Stimulated activated CD4-positive, alpha-beta T cell treated with anti-CD3 and anti-CD28 coated beads, Interleukin-12 subunit alpha, Interleukin-12 subunit beta, amount 100 ng/mL, for 48 hours (primary cell): ENCODE results near the gene NOLC1.

Experiments
- DNase-seq, 3 donors: peaks; one replicate each; pipeline ENCODE4 v3.0.0-alpha.2; 2020; ENCODE audit warnings: low read depth in 2 of 3, low spot score in 1 of 3

NOLC1 gene

DNA sequence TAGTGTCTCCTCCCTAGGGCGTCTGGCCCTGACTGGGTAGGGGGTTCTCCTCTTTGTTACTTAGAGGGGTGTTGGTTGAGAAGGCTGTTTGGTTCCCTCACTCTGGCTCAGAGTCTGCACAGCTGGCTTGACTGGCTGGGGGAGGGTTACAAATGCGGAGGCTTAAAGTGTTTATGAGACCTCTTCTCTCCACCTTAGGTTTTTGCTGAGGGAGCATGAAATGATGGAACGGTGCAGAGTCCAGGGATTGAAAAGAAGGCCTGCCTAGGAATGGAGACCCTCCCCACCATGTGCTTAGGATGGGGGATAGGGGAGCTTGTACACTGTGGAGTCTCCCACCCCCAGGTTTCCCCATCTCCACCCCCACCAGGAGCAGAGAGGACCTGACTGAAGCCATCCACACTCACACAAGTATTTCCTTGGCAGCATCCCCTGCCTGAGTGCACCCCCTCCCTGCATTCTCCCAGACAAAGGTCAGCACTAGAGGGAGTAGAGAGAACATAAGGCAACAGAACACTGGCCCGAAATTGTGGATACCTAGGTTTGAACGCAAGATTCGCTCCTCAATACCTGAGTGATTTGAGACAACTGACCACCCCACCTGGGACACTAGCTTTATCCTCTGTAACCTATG, 30.3 kb upstream of the NOLC1 start:
- no peak for DNase-seq

- no peak for DNase-seq
Measured at GRCh38 chr10:102122450-102122849, 29.7 kb upstream of the NOLC1 start.

DNA sequence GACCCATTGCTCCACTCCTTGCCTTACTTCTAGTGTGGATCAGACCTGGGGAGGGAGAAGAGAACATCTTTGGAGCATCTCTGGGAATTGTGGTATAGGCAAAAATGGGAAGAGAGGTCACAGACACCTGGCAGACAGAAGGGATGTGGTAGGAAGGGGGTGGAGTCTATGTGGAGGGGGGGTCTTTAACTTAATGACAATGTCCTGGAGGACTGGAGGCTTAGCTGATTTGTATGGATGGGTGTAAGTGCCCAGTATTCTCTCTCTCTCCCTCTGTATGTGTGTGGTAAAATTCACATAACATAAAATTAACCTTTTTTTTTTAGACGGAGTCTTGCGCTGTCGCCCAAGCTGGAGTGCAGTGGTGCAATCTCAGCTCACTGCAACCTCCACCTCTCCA, 29.0 kb upstream of the NOLC1 start:
- DNase-seq = no peak

- no peak for DNase-seq
Measured at GRCh38 chr10:102131286-102132170, 20.7 kb upstream of the NOLC1 start.

DNA sequence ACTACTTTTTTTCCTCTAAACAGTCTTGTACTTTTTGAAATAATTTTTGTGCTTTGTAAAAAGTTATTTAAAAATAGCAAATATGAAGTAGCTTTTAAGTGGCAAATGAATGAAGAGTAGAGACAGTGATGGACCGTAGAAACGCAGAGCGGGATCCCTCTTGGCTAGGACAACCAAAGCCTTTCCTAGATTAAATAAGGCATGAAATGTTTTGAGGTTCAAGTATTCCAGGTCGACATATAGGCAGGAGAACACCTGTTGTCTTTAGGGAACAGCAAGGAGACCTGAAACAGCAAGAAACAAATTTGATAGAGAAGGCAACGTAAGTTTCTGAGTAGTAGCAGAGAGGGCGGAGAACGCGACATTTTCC, 20.0 kb upstream of the NOLC1 start:
- DNase-seq = no peak

DNA sequence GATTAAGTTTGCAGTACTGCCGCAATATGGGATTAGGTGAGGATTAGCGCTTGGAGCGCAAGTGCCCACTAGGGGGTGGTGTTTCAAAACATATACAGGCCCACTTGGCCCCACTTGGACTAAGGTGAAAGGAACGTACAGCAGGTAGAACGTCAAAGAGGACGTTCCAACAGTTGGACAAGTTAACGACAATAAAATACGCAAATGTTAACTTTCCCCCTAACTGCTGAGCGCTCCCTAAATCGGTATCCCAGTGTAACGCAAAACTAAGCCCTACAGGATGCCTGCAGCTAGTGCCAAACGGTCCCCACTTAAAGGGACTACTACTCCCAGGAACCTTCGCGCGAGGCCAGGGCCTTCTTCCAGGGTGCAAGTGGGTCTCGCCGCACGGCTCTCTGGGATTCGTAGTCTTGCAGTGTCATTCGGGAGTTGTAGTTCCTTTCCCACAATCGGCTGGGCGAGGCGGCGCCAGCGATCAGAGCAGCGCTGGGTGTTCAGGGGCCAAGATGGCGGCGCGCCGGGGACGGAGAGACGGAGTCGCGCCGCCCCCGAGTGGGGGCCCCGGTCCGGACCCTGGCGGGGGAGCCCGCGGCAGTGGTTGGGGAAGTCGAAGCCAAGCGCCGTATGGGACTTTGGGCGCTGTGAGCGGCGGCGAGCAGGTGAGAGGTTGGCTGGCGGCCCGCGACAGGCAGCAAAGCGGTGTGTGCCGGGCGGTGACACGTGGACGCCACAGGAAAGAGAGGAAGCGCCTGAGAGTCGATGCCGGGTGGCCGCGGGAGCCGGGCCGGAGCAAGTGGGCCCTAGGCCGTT, 19.4 kb upstream of the NOLC1 start, which contains the start of gene PPRC1:
Gene PPRC1 (plus strand): TSS at position 478 of the 810 bp plus-strand sequence. CDS start 29 bp downstream, at position 507.
- DNase-seq = peak; percentile 96 to 98 (median 97)

DNA sequence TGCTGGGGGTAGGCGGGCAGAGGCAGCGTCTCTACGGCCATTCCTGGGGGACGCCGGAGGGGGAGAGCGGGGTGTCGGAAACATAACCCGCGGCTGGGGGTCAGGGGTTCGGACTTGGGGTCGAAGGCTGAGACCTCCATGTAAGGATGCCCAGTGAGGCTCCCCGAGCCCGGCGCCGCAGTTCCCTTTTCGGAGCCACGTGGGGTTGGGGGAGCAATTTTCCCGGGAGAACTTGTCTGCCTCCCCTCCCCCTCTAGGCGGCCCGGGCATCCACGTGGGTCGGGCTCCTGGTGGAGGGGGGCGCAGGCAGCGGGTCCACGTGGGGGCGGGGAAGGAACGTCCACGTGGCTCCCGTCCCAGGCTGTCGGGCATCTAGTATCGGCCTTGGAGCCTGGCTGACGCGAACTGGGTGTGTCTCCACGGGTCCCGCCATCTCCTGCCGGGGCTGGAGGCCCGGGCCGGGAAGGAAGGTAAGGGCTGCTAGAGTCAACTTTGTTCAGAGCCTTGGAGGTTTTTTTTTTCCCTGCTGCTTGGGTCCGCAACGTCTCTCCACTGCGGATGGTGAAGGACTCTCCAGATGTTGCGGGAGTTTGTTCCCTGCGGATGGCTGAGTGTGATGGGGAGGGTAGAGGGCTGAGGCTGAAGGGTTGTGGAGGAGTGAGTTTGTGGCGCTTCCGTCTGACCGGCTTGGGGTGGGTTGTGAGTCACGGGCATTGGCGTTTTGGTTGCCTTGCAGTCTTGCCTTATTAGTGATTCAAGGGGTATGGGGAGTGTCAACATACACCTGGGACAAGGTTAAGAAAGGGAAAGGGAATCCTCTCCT, 18.6 kb upstream of the NOLC1 start:
- peak; percentile 58 to 63 (median 59) for DNase-seq

DNA sequence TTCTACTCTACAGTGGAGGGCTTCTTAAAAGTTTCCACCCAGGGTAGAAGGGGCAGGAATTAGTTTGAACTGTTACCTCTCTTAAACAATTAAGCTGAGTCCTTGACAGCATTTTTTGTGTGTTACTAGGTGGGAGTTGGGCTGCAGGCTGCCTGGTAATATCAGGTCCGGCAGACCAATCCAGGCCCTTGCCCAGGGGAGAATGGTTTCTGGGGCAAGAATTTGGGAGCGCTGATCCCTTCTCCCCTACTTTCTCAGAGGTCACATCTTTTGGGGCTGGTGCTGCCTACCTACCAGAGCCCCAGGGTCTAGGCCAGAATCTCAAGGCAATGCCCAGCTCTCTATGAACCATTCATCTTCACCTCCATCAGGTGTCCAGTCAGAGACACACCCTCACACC, 17.8 kb upstream of the NOLC1 start:
- no peak for DNase-seq

DNA sequence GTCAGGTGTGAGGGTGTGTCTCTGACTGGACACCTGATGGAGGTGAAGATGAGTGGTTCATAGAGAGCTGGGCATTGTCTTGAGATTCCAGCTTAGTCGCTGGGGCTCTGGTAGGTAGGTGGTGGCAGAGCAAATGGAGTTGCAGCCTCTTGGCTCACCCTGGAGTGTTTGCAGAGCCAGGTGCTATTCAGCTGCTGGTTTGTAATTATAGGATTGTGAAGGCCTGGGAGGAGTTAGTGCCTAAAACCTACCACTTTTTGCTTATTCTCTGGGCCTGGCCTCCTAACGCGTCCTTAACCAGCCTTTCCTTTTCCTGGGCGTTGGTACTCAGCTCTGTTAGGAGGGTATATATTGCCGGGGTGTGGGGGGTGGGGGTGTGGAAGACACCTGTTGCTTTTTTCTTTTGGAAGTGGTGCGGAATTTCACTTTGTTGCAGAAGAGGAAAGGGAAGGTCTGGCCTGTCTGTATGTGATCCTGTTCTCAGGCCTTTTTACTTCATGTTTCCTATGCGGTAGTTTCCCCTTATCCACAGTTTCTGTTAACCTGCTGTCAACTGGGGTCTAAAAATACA, 16.1 kb upstream of the NOLC1 start:
- DNase-seq = no peak

GRCh38 chr10:102139281-102140110, 12.7 kb upstream of the NOLC1 start:
- DNase-seq = no peak

DNA sequence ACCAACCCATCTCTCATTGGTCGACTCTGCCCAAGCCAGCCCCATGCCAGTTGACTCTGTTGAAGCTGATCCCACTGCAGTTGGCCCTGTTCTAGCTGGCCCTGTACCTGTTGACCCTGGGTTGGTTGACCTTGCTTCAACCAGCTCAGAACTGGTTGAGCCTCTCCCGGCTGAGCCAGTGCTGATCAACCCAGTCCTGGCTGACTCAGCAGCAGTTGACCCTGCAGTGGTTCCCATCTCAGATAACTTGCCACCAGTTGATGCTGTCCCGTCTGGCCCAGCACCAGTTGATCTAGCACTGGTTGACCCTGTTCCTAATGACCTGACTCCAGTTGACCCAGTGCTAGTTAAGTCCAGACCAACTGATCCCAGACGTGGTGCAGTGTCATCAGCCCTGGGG, 12.0 kb upstream of the NOLC1 start:
- DNase-seq = no peak

GRCh38 chr10:102140913-102141540, 11.2 kb upstream of the NOLC1 start:
- DNase-seq = no peak

DNA sequence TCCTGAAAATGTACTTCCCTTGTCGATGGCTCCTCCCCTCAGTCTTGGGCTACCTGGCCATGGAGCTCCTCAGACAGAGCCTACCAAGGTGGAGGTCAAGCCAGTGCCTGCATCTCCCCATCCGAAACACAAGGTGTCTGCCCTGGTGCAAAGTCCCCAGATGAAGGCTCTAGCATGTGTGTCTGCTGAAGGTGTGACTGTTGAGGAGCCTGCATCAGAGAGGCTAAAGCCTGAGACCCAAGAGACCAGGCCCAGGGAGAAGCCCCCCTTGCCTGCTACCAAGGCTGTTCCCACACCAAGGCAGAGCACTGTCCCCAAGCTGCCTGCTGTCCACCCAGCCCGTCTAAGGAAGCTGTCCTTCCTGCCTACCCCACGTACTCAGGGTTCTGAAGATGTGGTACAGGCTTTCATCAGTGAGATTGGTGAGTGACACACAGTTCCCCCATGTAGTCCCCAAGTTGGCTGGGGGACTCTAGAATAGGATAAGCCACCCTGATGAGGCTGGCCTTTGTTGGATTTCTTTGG, 10.5 kb upstream of the NOLC1 start:
- no peak for DNase-seq

DNA sequence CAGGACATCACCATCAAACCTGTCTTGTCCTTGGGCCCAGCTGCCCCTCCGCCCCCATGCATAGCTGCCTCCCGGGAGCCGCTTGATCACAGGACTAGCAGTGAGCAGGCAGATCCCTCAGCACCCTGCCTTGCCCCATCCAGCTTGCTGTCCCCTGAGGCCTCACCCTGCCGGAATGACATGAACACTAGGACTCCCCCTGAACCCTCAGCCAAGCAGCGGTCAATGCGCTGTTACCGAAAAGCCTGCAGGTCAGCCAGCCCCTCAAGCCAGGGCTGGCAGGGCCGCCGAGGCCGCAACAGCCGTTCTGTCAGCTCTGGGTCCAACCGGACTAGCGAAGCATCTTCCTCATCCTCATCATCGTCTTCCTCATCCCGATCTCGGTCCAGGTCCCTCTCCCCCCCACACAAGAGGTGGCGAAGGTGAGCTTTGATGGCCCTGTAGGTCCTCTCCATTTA, 5.2 kb upstream of the NOLC1 start:
- no peak for DNase-seq

DNA sequence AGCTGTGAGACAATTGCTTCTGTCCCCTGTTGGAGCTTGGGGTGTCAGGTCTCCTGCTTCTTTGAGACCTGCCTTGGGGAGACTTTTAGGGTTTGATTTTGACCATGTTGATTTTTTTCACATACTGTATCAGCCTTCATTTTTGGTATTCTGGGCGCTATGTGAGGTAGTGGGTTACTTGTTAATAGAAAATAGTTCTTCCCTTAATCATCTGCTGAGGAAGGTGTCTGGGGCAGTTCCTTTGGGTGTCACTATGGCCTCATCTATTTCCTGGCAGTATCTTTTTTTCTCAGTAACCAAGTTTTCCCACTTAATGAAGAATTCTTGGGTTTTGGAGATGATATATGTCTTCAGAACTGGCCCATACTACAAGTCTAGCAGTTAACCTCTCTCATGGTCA, 4.6 kb upstream of the NOLC1 start:
- no peak for DNase-seq

- no peak for DNase-seq
Measured at GRCh38 chr10:102148275-102148674, 3.9 kb upstream of the NOLC1 start.

DNA sequence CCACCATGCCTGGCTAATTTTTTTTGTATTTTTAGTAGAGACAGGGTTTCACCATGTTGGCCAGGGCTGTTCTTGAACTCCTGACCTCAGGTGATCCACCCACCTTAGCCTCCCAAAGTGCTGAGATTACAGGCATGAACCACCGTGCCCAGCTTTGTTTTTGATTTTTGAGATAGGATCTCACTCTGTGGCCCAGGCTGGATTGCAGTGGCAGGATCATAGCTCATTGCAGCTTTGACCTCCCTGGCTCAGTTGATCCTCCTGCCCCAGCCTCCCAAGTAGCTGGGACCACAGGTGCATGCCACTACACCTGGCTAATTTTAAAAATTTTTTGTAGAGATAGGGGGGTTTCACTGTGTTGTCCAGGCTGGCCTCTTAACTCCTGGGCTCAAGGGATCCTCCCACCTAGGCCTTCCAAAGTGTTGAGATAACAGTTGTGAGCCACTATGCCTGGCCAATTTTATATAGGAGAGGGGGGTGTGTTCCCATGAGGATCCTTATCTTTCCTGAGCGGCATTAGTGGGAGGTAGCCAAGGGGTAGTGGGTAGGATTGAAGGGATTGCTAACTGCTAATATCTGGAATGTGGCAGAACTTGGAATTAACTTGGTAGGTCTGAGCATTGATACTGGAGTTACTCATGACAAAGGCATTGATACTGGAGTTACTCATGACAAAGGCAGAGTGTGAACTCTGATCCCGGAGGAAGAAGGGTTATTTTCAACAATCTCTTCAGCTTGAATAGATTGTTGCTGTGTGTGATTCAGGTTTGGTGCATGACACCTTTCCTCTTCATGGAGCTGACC, 1.0 kb upstream of the NOLC1 start:
- DNase-seq = no peak

GRCh38 chr10:102152545-102152890, 329 bp downstream of the NOLC1 start:
- peak; percentile 39 to 49 (median 41) for DNase-seq
